Kidney tubule cell (primary cell): ENCODE measurements around the gene ABHD8.
A peak's percentile ranks its signal among the peaks of the same experiment; 100 is the strongest.
"Not testable (repeated sequence)": the region's sequence is repeated elsewhere in the genome, so short reads cannot be mapped to it uniquely, and the experiment has no call there.

ENCODE experiments used
- DNase-seq: peaks from one replicate; pipeline ENCODE4 v3.0.0-alpha.2; 2018; ENCODE audit warnings: low spot score

ABHD8 gene

DNA sequence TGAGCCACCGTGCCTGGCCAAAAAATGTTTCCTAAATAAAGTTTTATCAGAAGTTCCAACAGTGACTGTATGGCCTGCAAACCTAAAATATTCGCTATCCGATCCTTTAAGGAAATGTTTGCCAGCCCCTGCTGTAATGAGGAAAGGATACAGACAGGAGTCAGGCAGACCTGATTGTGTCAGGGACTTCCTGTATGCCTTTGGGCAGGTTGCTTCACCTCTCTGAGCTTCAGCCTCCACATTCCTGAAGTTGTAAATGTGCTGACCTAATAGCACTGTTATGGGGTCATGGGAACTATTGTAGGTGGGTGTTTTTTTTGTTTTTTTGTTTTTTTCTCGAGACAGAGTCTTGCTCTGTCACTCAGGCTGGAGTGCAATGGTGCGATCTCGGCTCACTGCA, 6.2 kb downstream of the ABHD8 start:
- DNase-seq: peak; percentile 63

DNA sequence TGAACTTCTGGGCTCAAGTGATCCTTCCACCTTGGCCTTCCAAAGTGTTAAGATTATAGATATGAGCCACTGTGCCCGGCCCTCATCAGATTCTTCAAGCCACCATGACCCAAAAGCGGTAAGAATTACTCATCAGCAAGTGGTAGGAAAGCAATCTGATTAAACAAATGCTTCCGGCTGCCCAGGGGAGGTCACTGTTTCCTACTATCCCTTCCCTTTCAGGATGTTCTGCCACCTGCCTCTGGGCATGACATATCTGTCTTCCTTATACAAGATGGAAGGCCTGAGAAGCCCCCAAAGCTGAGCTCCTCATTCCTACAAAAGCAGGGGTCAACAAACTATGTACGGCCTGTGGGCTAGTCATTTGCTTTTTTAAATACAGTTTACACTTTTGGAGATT, 7.0 kb downstream of the ABHD8 start:
- peak; percentile 78 for DNase-seq

- DNase-seq: not testable (repeated sequence)
Measured at GRCh38 chr19:17295551-17295950, 7.7 kb downstream of the ABHD8 start.

GRCh38 chr19:17294051-17294891, 9.0 kb downstream of the ABHD8 start:
- DNase-seq: peak; percentile 12

DNA sequence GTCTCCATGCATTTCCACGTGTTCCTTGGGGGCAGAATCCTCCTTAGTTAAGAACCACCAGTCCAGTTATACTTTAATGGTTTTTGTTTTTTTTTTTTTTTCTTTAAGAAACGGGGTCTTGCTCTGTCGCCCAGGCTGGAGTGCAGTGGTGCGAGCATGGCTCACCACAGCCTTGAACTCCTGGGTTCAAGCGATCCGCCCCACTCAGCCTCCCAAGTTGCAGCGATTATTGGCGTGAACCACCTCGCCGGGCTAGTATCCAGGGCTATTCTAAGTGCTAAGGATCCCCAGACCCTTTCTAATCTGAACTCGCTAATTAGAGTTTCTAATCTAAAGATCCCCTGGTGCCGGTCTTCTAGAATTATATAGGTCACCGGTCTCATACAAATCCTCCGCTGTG, 9.6 kb downstream of the ABHD8 start:
- no peak for DNase-seq

DNA sequence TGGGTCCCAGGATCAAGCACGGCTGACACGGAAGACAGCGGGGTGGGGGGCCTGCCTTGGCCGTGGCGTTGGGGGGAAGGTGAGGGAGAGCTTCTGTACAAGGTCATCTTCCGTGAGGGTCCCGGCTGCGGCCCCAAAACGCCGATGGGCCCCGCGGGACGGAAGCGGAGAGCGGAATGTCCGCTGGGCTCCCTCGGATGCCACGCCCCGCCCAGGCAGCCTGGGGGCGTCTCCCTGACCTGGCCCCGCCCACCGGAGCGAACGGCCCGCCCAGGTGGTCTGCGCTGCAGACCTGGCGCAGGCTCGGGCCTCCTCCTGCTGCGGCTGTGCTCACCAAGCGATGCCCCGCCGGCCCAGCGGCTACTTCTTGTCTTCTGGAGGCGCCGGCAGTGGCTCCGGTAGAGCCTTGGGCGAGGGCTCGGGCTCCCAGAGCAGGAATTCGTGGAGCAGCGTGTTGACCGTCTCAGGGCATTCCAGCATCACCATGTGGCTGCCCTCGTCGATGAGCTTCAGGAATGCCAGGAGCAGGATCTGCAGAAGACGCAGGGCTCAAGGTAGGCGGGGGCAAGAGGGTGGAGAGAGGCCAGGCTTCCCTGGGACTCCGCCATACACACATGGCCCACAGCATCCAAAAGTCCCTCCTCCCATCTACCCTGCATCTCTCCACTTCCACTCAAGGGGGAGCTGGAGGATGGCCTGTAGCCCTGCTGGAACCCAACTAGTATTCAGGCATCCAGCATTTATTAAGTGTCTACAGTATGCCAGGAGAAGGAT, 10.7 kb downstream of the ABHD8 start:
- DNase-seq: peak; percentile 78

- DNase-seq: peak; percentile 57
Measured at GRCh38 chr19:17289489-17289888, 13.7 kb downstream of the ABHD8 start.

- DNase-seq: no peak
Measured at GRCh38 chr19:17286752-17287151, 16.5 kb downstream of the ABHD8 start.

- no peak for DNase-seq
Measured at GRCh38 chr19:17286263-17286662, 17.0 kb downstream of the ABHD8 start.

DNA sequence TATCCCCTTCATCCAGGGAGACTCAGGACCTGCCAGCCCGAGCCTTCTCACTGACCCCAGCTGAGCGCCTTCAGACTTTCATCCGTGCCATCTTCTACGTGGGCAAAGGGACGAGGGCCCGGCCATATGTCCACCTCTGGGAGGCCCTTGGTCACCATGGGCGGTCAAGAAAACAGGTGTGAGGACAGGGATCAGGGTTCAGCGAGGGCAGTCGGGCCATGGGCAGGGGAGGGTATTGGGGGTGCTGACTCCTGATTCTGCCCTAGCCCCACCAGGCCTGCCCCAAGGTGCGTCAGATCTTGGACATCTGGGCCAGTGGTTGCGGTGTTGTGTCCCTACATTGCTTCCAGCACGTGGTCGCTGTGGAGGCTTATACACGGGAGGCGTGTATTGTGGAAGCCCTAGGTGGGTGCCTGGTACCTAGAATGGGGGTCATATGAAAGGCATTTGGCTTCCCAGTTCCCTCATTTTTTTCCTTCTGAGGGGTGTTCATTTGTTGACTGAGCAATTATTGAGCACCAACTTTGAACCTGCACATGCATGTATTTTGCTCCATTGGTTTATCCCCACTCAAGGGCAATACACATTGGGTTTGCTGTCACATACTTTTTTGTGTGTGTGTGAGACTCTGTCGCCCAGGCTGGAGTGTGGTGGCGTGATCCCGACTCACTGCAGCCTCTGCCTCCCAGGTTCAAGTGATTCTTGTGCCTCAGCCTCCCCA, 17.6 kb downstream of the ABHD8 start:
- no peak for DNase-seq

- no peak for DNase-seq
Measured at GRCh38 chr19:17283504-17283996, 19.7 kb downstream of the ABHD8 start.

- peak; percentile 83 for DNase-seq
Measured at GRCh38 chr19:17282488-17283125, 20.6 kb downstream of the ABHD8 start.

- no peak for DNase-seq
Measured at GRCh38 chr19:17281391-17282304, 21.6 kb downstream of the ABHD8 start, which contains the start of gene ANKLE1. Gene ANKLE1 (plus strand): TSS chr19:17281901. CDS start chr19:17281921, 20 bp downstream.

DNA sequence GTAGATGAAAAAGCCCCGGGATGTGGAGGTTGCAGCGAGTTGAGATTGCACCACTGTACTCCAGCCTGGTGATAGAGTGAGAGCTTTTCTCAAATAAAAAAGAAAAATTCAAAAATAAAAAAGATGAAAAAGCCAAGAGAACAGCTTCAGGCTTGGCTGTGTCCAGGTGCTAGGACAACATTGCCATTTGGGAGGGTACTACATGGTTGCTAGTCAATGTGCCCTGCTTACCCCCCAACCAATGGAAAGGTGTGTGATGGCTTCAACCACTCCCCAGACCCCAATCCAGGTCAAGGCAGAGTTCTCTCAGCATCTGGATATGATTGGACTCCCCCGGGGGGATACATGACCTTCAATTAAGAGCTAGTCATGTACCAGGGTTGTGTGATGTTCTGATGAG, 23.8 kb downstream of the ABHD8 start:
- DNase-seq: no peak

- DNase-seq: no peak
Measured at GRCh38 chr19:17275441-17276175, 27.6 kb downstream of the ABHD8 start.

DNA sequence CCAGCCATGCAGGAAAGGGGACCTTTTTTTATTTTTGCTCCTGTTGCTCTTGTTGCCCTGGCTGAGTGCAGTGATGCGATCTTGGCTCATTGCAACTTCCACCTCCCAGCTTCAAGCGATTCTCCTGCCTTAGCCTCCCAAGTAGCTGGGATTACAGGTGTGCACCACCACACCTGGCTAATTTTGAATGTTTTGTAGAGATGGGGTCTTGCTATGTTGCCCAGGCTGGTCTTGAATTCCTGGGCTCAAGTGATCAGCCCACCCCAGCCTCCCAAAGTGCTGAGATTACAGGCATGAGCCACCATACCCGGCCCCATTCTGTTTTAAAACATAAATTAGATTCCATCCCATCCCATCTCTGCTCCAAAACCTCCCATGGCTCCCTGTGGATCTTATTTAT, 28.3 kb downstream of the ABHD8 start:
- DNase-seq: not testable (repeated sequence)

- DNase-seq: no peak
Measured at GRCh38 chr19:17268754-17269153, 34.5 kb downstream of the ABHD8 start.

DNA sequence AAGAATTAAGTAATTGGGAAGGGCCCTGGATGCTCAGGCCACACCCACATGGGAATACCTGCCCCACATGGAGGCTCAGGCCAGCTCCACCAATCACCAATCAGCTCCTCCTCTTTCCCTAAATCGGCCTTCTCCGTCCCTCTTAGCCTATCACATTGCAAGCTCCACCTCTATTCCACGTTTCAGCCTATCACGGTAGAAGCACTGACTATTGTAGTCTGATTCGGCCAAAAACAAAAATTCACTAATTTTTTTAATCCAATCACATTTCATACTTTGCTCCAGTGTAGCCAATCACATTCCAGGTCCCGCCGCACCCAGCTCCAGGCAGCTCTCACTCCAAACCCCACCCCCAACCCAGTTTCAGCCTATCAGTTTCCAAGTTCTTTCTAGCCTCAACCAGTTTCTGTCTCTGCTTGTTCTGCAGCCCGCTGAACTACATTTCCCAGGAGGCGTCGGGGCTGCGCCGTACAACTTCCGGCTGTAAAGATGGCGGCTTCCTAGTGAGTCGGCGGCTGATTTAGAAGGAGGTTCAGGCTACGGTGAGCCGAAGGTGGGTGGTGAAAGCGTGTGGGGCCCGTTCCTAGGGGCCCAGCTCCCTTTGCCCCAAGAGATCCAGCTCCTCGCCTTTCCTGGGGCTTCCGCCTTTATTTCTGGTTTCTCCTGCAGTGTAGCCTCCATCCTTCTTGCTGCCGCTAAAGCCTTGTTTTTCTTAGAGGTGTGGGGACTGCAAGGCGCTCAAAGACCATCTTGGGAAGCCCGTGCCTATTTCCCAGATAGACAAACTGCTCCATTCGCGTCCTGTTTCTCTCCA, 36.0 kb downstream of the ABHD8 start, which contains the start of gene BABAM1:
Gene BABAM1, plus strand, starts transcription at position 469 of the 814 bp plus-strand sequence. CDS start 1,364 bp downstream, outside the sequence.
- peak; percentile 99 for DNase-seq

DNA sequence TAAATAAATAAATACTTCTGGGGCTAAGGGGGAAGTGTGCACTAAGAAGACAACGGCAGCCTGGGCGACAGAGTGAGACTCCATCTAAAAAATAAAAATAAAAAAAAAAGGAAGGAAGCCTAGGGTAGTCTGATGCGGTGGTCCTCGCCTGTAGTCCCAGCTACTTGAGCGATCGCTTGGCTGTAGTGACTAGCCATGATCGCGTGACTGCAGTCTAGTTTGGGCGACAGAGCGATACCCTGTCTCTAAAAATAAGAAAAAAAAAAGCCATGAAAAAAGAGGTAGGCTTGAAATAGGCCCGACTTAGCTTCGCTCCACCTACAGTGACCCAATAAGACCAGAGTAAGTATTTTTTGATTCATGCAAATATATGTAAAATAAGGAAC, 36.6 kb downstream of the ABHD8 start:
- no peak for DNase-seq
